Retinal pigment epithelial cell (primary cell): ENCODE measurements around the gene SGCD.

Experiments used
- DNase-seq: peaks from one replicate; pipeline ENCODE4 v3.0.0-alpha.2; 2010; ENCODE audit warnings: low read depth
- H3K4me3 ChIP-seq: 2 replicates; pipeline ENCODE4 v1.5.1; 2011; ENCODE audit warnings: mild to moderate bottlenecking, low read length, control low read depth, moderate library complexity
- CTCF ChIP-seq: conservative IDR thresholded peaks from 2 replicates; pipeline ENCODE4 v1.5.1; 2011; ENCODE audit warnings: low read depth, low read length, control low read depth, inconsistent platforms

SGCD gene

GRCh38 chr5:156515803-156516360 lies 188.9 kb downstream of the SGCD start:
- TF ChIP-seq CTCF: no peak
- no peak for DNase-seq
- no peak overlapping the region for H3K4me3 ChIP-seq

- no peak for DNase-seq
- TF ChIP-seq CTCF: no peak
- H3K4me3 ChIP-seq: no peak overlapping the region
Observed at GRCh38 chr5:156522651-156523529, 195.9 kb downstream of the SGCD start.

- TF ChIP-seq CTCF: no peak
- DNase-seq: no peak
- H3K4me3 ChIP-seq: no peak overlapping the region
Observed at GRCh38 chr5:156523607-156524006, 196.6 kb downstream of the SGCD start.

GRCh38 chr5:156526081-156526925 lies 199.3 kb downstream of the SGCD start:
- TF ChIP-seq CTCF: no peak
- H3K4me3 ChIP-seq: no peak overlapping the region
- DNase-seq: no peak

GRCh38 chr5:156527611-156528010 lies 200.6 kb downstream of the SGCD start:
- no peak for TF ChIP-seq CTCF
- DNase-seq: no peak
- H3K4me3 ChIP-seq: no peak overlapping the region

GRCh38 chr5:156528673-156529072 lies 201.7 kb downstream of the SGCD start:
- no peak for DNase-seq
- no peak overlapping the region for H3K4me3 ChIP-seq
- no peak for TF ChIP-seq CTCF
